K562 (cell line): ENCODE data around the gene DNAJC11. TPM values are rescaled to one million over a fixed set of nuclear protein-coding genes. Genes with fewer than 3 reads are reported as not detected.

ENCODE experiments used
- ADNP ChIP-seq: fragments of 200-800 bp; sonication (Bioruptor generic); IDR thresholded peaks from 2 replicates; pipeline ENCODE4 v1.6.1; 2016; ENCODE audit warnings: missing genetic modification characterization, missing compliant biosample characterization
- CEBPG ChIP-seq, 3 experiments: fragments of 200-800 bp in 1 of 3; sonication (Bioruptor generic) in 1 of 3; sonication (generic) in 1 of 3; formaldehyde crosslinking in 1 of 3; IDR thresholded peaks in 2 of 3; conservative IDR thresholded peaks in 1 of 3; 2 replicates each; pipeline versions ENCODE4 v1.6.1 to v1.8.0; 2016 to 2022; ENCODE audit warnings: missing compliant biosample characterization in 2 of 3, missing genetic modification characterization in 2 of 3, mild to moderate bottlenecking in 1 of 3, missing genetic modification reagents in 1 of 3
- COPS2 ChIP-seq: fragments of 450-650 bp; conservative IDR thresholded peaks from 2 replicates; pipeline ENCODE4 v1.6.1; 2016; ENCODE audit warnings: mild to moderate bottlenecking, moderate library complexity
- CREM ChIP-seq: IDR thresholded peaks from 2 replicates; pipeline ENCODE4 v1.6.1; 2014; ENCODE audit warnings: antibody characterized with exemption, low read depth
- DLX4 ChIP-seq: fragments of 250-450 bp; sonication (Bioruptor Pico); IDR thresholded peaks from 2 replicates; pipeline ENCODE4 v1.6.1; 2021; ENCODE audit warnings: mild to moderate bottlenecking
- E2F5 ChIP-seq: sonication (generic); formaldehyde crosslinking; IDR thresholded peaks from 2 replicates; pipeline ENCODE4 v1.8.0; 2022; ENCODE audit warnings: mild to moderate bottlenecking, missing genetic modification reagents
- KDM5B ChIP-seq: fragments of 200-600 bp; sonication (generic); IDR thresholded peaks from 2 replicates; pipeline ENCODE4 v1.6.1; 2012; ENCODE audit warnings: low read depth, mild to moderate bottlenecking, moderate library complexity, low read length, control low read depth, inconsistent platforms; ENCODE audit not compliant: insufficient replicate concordance
- L3MBTL2 ChIP-seq: fragments of 450-650 bp; IDR thresholded peaks from 2 replicates; pipeline ENCODE4 v1.6.1; 2016; ENCODE audit warnings: mild to moderate bottlenecking, moderate library complexity
- MCM3 ChIP-seq: fragments of 450-650 bp; IDR thresholded peaks from 2 replicates; pipeline ENCODE4 v1.6.1; 2016
- MED1 ChIP-seq: sonication (generic); formaldehyde crosslinking; IDR thresholded peaks from 2 replicates; pipeline ENCODE4 v1.8.1; 2023; ENCODE audit warnings: missing genetic modification reagents, borderline replicate concordance
- MEF2A ChIP-seq: IDR thresholded peaks from 2 replicates; pipeline ENCODE4 v1.6.1; 2011; ENCODE audit warnings: low read depth, mild to moderate bottlenecking, low read length, moderate library complexity; ENCODE audit not compliant: control insufficient read depth
- NCOA4 ChIP-seq: fragments of 450-650 bp; IDR thresholded peaks from 2 replicates; pipeline ENCODE4 v1.6.1; 2018; ENCODE audit warnings: mild to moderate bottlenecking; ENCODE audit not compliant: partially characterized antibody
- PRMT5 ChIP-seq: sonication (generic); formaldehyde crosslinking; IDR thresholded peaks from 2 replicates; pipeline ENCODE4 v1.5.0; 2020; ENCODE audit warnings: missing genetic modification reagents
- PURB ChIP-seq: sonication (generic); formaldehyde crosslinking; IDR thresholded peaks from 2 replicates; pipeline ENCODE4 v1.9.0; 2021; ENCODE audit warnings: low read depth, mild to moderate bottlenecking, missing genetic modification reagents
- TEAD2 ChIP-seq: fragments of 450-650 bp; IDR thresholded peaks from 2 replicates; pipeline ENCODE4 v1.6.1; 2016; ENCODE audit warnings: missing genetic modification characterization, control low read depth, missing compliant biosample characterization
- U2AF2 ChIP-seq: fragments of 200-400 bp; formaldehyde crosslinking; optimal IDR thresholded peaks from 2 replicates; pipeline ENCODE3; 2017; ENCODE audit warnings: low read depth, mild to moderate bottlenecking, low read length
- ZNF146 ChIP-seq: IDR thresholded peaks from one replicate; pipeline ENCODE4 v1.6.1; 2018; ENCODE audit warnings: missing compliant biosample characterization; ENCODE audit not compliant: unreplicated experiment
- ZNF212 ChIP-seq: fragments of 450-650 bp; formaldehyde crosslinking; IDR thresholded peaks from 2 replicates; pipeline ENCODE4 v1.4.0; 2020; ENCODE audit warnings: mild to moderate bottlenecking
- ZNF24 ChIP-seq: fragments of 450-650 bp; IDR thresholded peaks from 2 replicates; pipeline ENCODE4 v1.6.1; 2016
- ZNF436 ChIP-seq: fragments of 250-450, 450-650 bp; sonication (Bioruptor Pico); formaldehyde crosslinking; IDR thresholded peaks from 2 replicates; pipeline ENCODE4 v1.7.0; 2020; ENCODE audit warnings: mild to moderate bottlenecking
- ZNF561 ChIP-seq: fragments of 450-650 bp; formaldehyde crosslinking; conservative IDR thresholded peaks from 2 replicates; pipeline ENCODE4 v1.4.0; 2020; ENCODE audit warnings: mild to moderate bottlenecking, moderate library complexity
- ZNF57 ChIP-seq: fragments of 450-650 bp; formaldehyde crosslinking; IDR thresholded peaks from 2 replicates; pipeline ENCODE4 v1.4.0; 2020; ENCODE audit warnings: mild to moderate bottlenecking, moderate library complexity
- polyA plus RNA-seq, 8 experiments: library from polyadenylated mRNA; depleted of rRNA in 4 of 8; stranded (reverse) in 5 of 8; unstranded in 3 of 8; fragments of >200 nt; fragmentation: Nextera tagmentation in 2 of 8; fragmentation: Illumina TruSeq in 1 of 8; extraction: Ambion mirVana in 2 of 8; extraction: Trizol in 1 of 8; gene quantifications; 2 replicates each; pipeline versions ENCODE4 v1.2.1 to v1.2.3, GENCODE V29; 2011 to 2014; ENCODE audit warnings: inconsistent platforms in 1 of 8, missing spikeins in 1 of 8
- total RNA-seq, 7 experiments: library from RNA; depleted of rRNA in 6 of 7; stranded (reverse); fragments of >200 nt in 6 of 7; fragmentation: Illumina TruSeq in 2 of 7; extraction: Trizol in 2 of 7; gene quantifications; 2 replicates each; pipeline versions ENCODE4 v1.2.1 to v1.2.3, GENCODE V29; 2011 to 2021; ENCODE audit warnings: low replicate concordance in 1 of 7
- TF ChIP-seq, protein P1 (sequence below): sonication (generic); formaldehyde crosslinking; IDR thresholded peaks from 2 replicates; pipeline ENCODE4 v1.8.1; 2023; ENCODE audit warnings: mild to moderate bottlenecking, missing genetic modification reagents
- TF ChIP-seq, protein P2 (sequence below): fragments of 200-800 bp; sonication (Bioruptor generic); IDR thresholded peaks from 2 replicates; pipeline ENCODE4 v1.6.1; 2017; ENCODE audit warnings: missing genetic modification characterization, missing compliant biosample characterization
- TF ChIP-seq, protein P3 (sequence below): fragments of 250-450 bp; sonication (Bioruptor Pico); IDR thresholded peaks from 2 replicates; pipeline ENCODE4 v1.5.0; 2021

Gene DNAJC11
- total and polyA plus RNA-seq, 9 of the 15 experiments (the other 6 are each of a cell fraction or from before 2014, with no cell fraction given), result 14.1 to 123 (median 76.6) TPM

- TF ChIP-seq, protein P1, sequence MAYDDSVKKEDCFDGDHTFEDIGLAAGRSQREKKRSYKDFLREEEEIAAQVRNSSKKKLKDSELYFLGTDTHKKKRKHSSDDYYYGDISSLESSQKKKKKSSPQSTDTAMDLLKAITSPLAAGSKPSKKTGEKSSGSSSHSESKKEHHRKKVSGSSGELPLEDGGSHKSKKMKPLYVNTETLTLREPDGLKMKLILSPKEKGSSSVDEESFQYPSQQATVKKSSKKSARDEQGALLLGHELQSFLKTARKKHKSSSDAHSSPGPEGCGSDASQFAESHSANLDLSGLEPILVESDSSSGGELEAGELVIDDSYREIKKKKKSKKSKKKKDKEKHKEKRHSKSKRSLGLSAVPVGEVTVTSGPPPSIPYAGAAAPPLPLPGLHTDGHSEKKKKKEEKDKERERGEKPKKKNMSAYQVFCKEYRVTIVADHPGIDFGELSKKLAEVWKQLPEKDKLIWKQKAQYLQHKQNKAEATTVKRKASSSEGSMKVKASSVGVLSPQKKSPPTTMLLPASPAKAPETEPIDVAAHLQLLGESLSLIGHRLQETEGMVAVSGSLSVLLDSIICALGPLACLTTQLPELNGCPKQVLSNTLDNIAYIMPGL (CRISPR knock-in tag), result peak; percentile 100
- peak; percentile 89 for TF ChIP-seq ZNF24
- TF ChIP-seq U2AF2, result no peak
- TF ChIP-seq ZNF146 (CRISPR knock-in tag), result peak; percentile 47
- TF ChIP-seq, protein P2, sequence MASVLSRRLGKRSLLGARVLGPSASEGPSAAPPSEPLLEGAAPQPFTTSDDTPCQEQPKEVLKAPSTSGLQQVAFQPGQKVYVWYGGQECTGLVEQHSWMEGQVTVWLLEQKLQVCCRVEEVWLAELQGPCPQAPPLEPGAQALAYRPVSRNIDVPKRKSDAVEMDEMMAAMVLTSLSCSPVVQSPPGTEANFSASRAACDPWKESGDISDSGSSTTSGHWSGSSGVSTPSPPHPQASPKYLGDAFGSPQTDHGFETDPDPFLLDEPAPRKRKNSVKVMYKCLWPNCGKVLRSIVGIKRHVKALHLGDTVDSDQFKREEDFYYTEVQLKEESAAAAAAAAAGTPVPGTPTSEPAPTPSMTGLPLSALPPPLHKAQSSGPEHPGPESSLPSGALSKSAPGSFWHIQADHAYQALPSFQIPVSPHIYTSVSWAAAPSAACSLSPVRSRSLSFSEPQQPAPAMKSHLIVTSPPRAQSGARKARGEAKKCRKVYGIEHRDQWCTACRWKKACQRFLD (CRISPR knock-in tag), result peak; percentile 96
- TF ChIP-seq, protein P3, sequence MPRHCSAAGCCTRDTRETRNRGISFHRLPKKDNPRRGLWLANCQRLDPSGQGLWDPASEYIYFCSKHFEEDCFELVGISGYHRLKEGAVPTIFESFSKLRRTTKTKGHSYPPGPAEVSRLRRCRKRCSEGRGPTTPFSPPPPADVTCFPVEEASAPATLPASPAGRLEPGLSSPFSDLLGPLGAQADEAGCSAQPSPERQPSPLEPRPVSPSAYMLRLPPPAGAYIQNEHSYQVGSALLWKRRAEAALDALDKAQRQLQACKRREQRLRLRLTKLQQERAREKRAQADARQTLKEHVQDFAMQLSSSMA (CRISPR knock-in tag), result no peak
- TF ChIP-seq ADNP (tag), result peak; percentile 68
- TF ChIP-seq MED1 (CRISPR knock-in tag), result peak; percentile 75; the same call in 1 of the 2 replicates
- TF ChIP-seq COPS2, result no peak
- no peak for TF ChIP-seq ZNF561 (CRISPR knock-in tag)
- no peak for TF ChIP-seq NCOA4
- no peak for TF ChIP-seq ZNF212 (CRISPR knock-in tag)
- peak; percentile 95 for TF ChIP-seq PRMT5
- TF ChIP-seq MEF2A, result no peak
- TF ChIP-seq TEAD2 (tag), result no peak
- peak; percentile 64 for TF ChIP-seq CEBPG (CRISPR knock-in tag; IDR thresholded peaks at IDR 0.05)
- TF ChIP-seq CEBPG (tag; conservative IDR thresholded peaks at IDR 0.05 in 1 of 2, IDR thresholded peaks at IDR 0.05 in 1 of 2), result no peak
- TF ChIP-seq DLX4 (CRISPR knock-in tag), result no peak
- peak; percentile 99 for TF ChIP-seq E2F5
- no peak for TF ChIP-seq ZNF436
- TF ChIP-seq MCM3, result no peak
- TF ChIP-seq L3MBTL2, result peak; percentile 100
- TF ChIP-seq KDM5B, result peak; percentile 65
- TF ChIP-seq ZNF57 (CRISPR knock-in tag), result no peak
- peak; percentile 95 for TF ChIP-seq CREM
- no peak for TF ChIP-seq PURB
Measured at GRCh38 chr1:6701437-6702153, at the start of gene DNAJC11 (continued).
